Measurements from ENCODE around the gene SRMS.

SRMS gene

GRCh38 chr20:63492518-63492917, 55.0 kb downstream of the SRMS start:
- H3K27ac ChIP-seq (ENCODE audit: low read depth, low read length) = no peak overlapping the region
- no peak overlapping the region for H3K4me2 ChIP-seq (ENCODE audit: low read length)
- H2AFZ ChIP-seq (ENCODE audit: insufficient read depth, low read length, poor library complexity) = no peak overlapping the region
- H2BK5ac ChIP-seq (ENCODE audit: low read depth, low read length, poor library complexity) = no peak overlapping the region
- no peak for DNase-seq
- no peak overlapping the region for H4K12ac ChIP-seq (ENCODE audit: low read depth, low read length)
- no peak overlapping the region for H2AK5ac ChIP-seq (ENCODE audit: low read length)
- no peak overlapping the region for H3K4ac ChIP-seq (ENCODE audit: low read depth, low read length)
- H3K79me2 ChIP-seq (ENCODE audit: control insufficient read depth, insufficient read depth, low read length, poor library complexity) = no peaks in the 10 kb centered on the region
- WGBS (ENCODE audit: extremely low coverage, insufficient coverage, insufficient read length) = 100% methylated on average over 2 of the region's 2 CpGs
- H3K4me3 ChIP-seq (ENCODE audit: low read depth, low read length) = no peak overlapping the region
- no peak overlapping the region for H2BK12ac ChIP-seq (ENCODE audit: low read length)
- H3K4me1 ChIP-seq (ENCODE audit: control insufficient read depth in 1 of 2, insufficient read depth in 2 of 2, low read length in 2 of 2) = peaks cover 0 to 2% of the 10 kb centered on the region in 2 experiments
- H3K79me1 ChIP-seq (ENCODE audit: low read length) = no peaks in the 10 kb centered on the region
- H4K8ac ChIP-seq (ENCODE audit: low read depth, low read length) = no peak overlapping the region
- no peak overlapping the region for H3K18ac ChIP-seq (ENCODE audit: low read length)
- peaks cover 11% of the 10 kb centered on the region for H3K27me3 ChIP-seq (ENCODE audit: insufficient read depth, low read length)
- peaks cover 7% of the 10 kb centered on the region for H3K9me3 ChIP-seq (ENCODE audit: insufficient read depth, low read depth, low read length)
- no peak overlapping the region for H4K91ac ChIP-seq (ENCODE audit: low read depth, low read length)
- H3K36me3 ChIP-seq (ENCODE audit: control insufficient read depth in 1 of 2, insufficient read depth in 2 of 2, low read length in 2 of 2) = peaks cover 0 to 20% of the 10 kb centered on the region in 2 experiments
- H3K14ac ChIP-seq (ENCODE audit: low read length) = no peak overlapping the region
- H3K9ac ChIP-seq (ENCODE audit: low read length) = no peak overlapping the region
- no peak overlapping the region for H3K23ac ChIP-seq (ENCODE audit: low read length)
- H2BK120ac ChIP-seq (ENCODE audit: insufficient read depth, low read length, poor library complexity) = no peak overlapping the region

- H3K79me1 ChIP-seq (ENCODE audit: low read length) = no peaks in the 10 kb centered on the region
- DNase-seq = no peak
- H3K23ac ChIP-seq (ENCODE audit: low read length) = no peak overlapping the region
- H4K12ac ChIP-seq (ENCODE audit: low read depth, low read length) = no peak overlapping the region
- H4K91ac ChIP-seq (ENCODE audit: low read depth, low read length) = no peak overlapping the region
- H2BK120ac ChIP-seq (ENCODE audit: insufficient read depth, low read length, poor library complexity) = no peak overlapping the region
- no peak overlapping the region for H3K4me2 ChIP-seq (ENCODE audit: low read length)
- H3K36me3 ChIP-seq (ENCODE audit: control insufficient read depth in 1 of 2, insufficient read depth in 2 of 2, low read length in 2 of 2) = peaks cover 0 to 20% of the 10 kb centered on the region in 2 experiments
- H3K18ac ChIP-seq (ENCODE audit: low read length) = no peak overlapping the region
- H3K14ac ChIP-seq (ENCODE audit: low read length) = no peak overlapping the region
- no peak overlapping the region for H3K27ac ChIP-seq (ENCODE audit: low read depth, low read length)
- H3K9me3 ChIP-seq (ENCODE audit: insufficient read depth, low read depth, low read length) = peaks cover 7% of the 10 kb centered on the region
- H3K4me1 ChIP-seq (ENCODE audit: control insufficient read depth in 1 of 2, insufficient read depth in 2 of 2, low read length in 2 of 2) = peaks cover 0 to 2% of the 10 kb centered on the region in 2 experiments
- no peak overlapping the region for H2AK5ac ChIP-seq (ENCODE audit: low read length)
- H3K4ac ChIP-seq (ENCODE audit: low read depth, low read length) = no peak overlapping the region
- H4K8ac ChIP-seq (ENCODE audit: low read depth, low read length) = no peak overlapping the region
- H3K4me3 ChIP-seq (ENCODE audit: low read depth, low read length) = peak overlapping the region; percentile 37
- no peaks in the 10 kb centered on the region for H3K79me2 ChIP-seq (ENCODE audit: control insufficient read depth, insufficient read depth, low read length, poor library complexity)
- H3K27me3 ChIP-seq (ENCODE audit: insufficient read depth, low read length) = peaks cover 16% of the 10 kb centered on the region
- H2AFZ ChIP-seq (ENCODE audit: insufficient read depth, low read length, poor library complexity) = no peak overlapping the region
- no peak overlapping the region for H3K9ac ChIP-seq (ENCODE audit: low read length)
- WGBS (ENCODE audit: extremely low coverage, insufficient coverage, insufficient read length) = 98% methylated on average over 4 of the region's 4 CpGs
- H2BK5ac ChIP-seq (ENCODE audit: low read depth, low read length, poor library complexity) = no peak overlapping the region
- H2BK12ac ChIP-seq (ENCODE audit: low read length) = no peak overlapping the region
Measured at GRCh38 chr20:63491635-63492230, 55.8 kb downstream of the SRMS start.

- no peak overlapping the region for H2AK5ac ChIP-seq (ENCODE audit: low read length)
Measured at GRCh38 chr20:63491078-63491477, 56.5 kb downstream of the SRMS start.

More at GRCh38 chr20:63491078-63491477, 56.5 kb downstream of the SRMS start:
- Histone ChIP-seq H2BK12ac (ENCODE audit: low read length) (no peak overlapping the region), H3K27ac (ENCODE audit: low read depth, low read length) (no peak overlapping the region), H3K4ac (ENCODE audit: low read depth, low read length) (no peak overlapping the region), H3K27me3 (ENCODE audit: insufficient read depth, low read length) (peaks cover 16% of the 10 kb centered on the region), H3K79me2 (ENCODE audit: control insufficient read depth, insufficient read depth, low read length, poor library complexity) (no peaks in the 10 kb centered on the region), H2AFZ (ENCODE audit: insufficient read depth, low read length, poor library complexity) (no peak overlapping the region), H3K9ac (ENCODE audit: low read length) (no peak overlapping the region), H3K36me3 (ENCODE audit: control insufficient read depth in 1 of 2, insufficient read depth in 2 of 2, low read length in 2 of 2) (peaks cover 0 to 20% of the 10 kb centered on the region in 2 experiments), H3K23ac (ENCODE audit: low read length) (no peak overlapping the region), H2BK5ac (ENCODE audit: low read depth, low read length, poor library complexity) (no peak overlapping the region), H4K8ac (ENCODE audit: low read depth, low read length) (no peak overlapping the region), H3K9me3 (ENCODE audit: insufficient read depth, low read depth, low read length) (peaks cover 7% of the 10 kb centered on the region), H3K4me3 (ENCODE audit: low read depth, low read length) (no peak overlapping the region), H4K12ac (ENCODE audit: low read depth, low read length) (no peak overlapping the region), H3K4me1 (ENCODE audit: control insufficient read depth in 1 of 2, insufficient read depth in 2 of 2, low read length in 2 of 2) (peaks cover 0 to 2% of the 10 kb centered on the region in 2 experiments), H3K4me2 (ENCODE audit: low read length) (no peak overlapping the region), H3K18ac (ENCODE audit: low read length) (no peak overlapping the region), H4K91ac (ENCODE audit: low read depth, low read length) (no peak overlapping the region), H3K14ac (ENCODE audit: low read length) (no peak overlapping the region), H2BK120ac (ENCODE audit: insufficient read depth, low read length, poor library complexity) (no peak overlapping the region), H3K79me1 (ENCODE audit: low read length) (no peaks in the 10 kb centered on the region)
- no peak for DNase-seq
- no CpG with 5 or more reads among the region's 4 CpGs for WGBS (ENCODE audit: extremely low coverage, insufficient coverage, insufficient read length)
